Activated T-cell treated with anti-CD3 and anti-CD28 coated beads, Interleukin-2, amount 50 U/mL, for 72 hours (primary cell): ENCODE results near the gene OSBPL2. TPM values are rescaled to one million over a fixed set of nuclear protein-coding genes. Genes with fewer than 3 reads are reported as not detected.

Experiments
- ATAC-seq, 2 donors: fragments of 150-1000 bp; cut with Tn5 transposase; replicated peaks in 1 of 2; 2 replicates each; pipeline ENCODE4 v1.10.0; 2021; ENCODE audit warnings: moderate library complexity in 2 of 2, mild to moderate bottlenecking in 1 of 2
- DNase-seq, 2 donors: peaks; one replicate each; pipeline ENCODE4 v3.0.0; 2021 to 2022; ENCODE audit warnings: mixed read lengths in 1 of 2
- H3K27ac Mint-ChIP-seq: one replicate; pipeline ENCODE4 v1.8.0; 2022; ENCODE audit warnings: mild to moderate bottlenecking, moderate library complexity, mixed read lengths
- H3K27me3 Mint-ChIP-seq: one replicate; pipeline ENCODE4 v1.8.0; 2022; ENCODE audit warnings: low read depth, mixed read lengths
- H3K36me3 Mint-ChIP-seq, 2 donors: one replicate each; pipeline ENCODE4 v1.8.0; 2022; ENCODE audit warnings: mixed read lengths in 2 of 2, mild to moderate bottlenecking in 1 of 2; ENCODE audit not compliant: insufficient read depth in 2 of 2
- H3K4me1 Mint-ChIP-seq: one replicate; pipeline ENCODE4 v1.8.0; 2022; ENCODE audit warnings: low read depth, mixed read lengths
- H3K4me3 Mint-ChIP-seq, 2 donors: one replicate each; pipeline ENCODE4 v1.8.0; 2022; ENCODE audit warnings: mild to moderate bottlenecking in 2 of 2, mixed read lengths in 2 of 2, moderate library complexity in 2 of 2
- H3K9me3 Mint-ChIP-seq, 2 donors: one replicate each; pipeline ENCODE4 v1.8.0; 2022; ENCODE audit warnings: mixed read lengths in 2 of 2
- total RNA-seq, 2 donors: library from RNA; stranded (reverse); gene quantifications; one replicate each; pipeline ENCODE4 v1.2.3, GENCODE V29; 2022

Gene OSBPL2
- 10 to 100 TPM; 40.6 to 44.2 TPM for total RNA-seq

- H3K27me3 Mint-ChIP-seq = no peaks in the 10 kb centered on the region
- DNase-seq (peak; percentile 100), ATAC-seq (peak; percentile 98)
- H3K4me3 Mint-ChIP-seq = peak within 1 kb of the TSS; percentile 87 to 88
- no peaks in the 10 kb centered on the region for H3K36me3 Mint-ChIP-seq
- H3K27ac Mint-ChIP-seq = peak within 1 kb of the TSS; percentile 81
- H3K4me1 Mint-ChIP-seq = peaks cover 28% of the 10 kb centered on the region
- H3K9me3 Mint-ChIP-seq = no peaks in the 10 kb centered on the region
Observed at GRCh38 chr20:62237801-62238568, at the start of gene OSBPL2. OSBPL2 (plus strand) TSS chr20:62238521; CDS start chr20:62256185, 17,664 bp downstream.

GRCh38 chr20:62190639-62191411 is 47.5 kb upstream of the OSBPL2 start:
- Mint-ChIP-seq H3K4me1 (peaks cover 15% of the 10 kb centered on the region), H3K36me3 (peaks cover 0 to 12% of the 10 kb centered on the region in 2 donors), H3K27ac (no peak overlapping the region), H3K27me3 (no peaks in the 10 kb centered on the region), H3K4me3 (no peak overlapping the region), H3K9me3 (no peaks in the 10 kb centered on the region)
- DNase-seq (no peak), ATAC-seq (no peak)

- no peaks in the 10 kb centered on the region for H3K9me3 Mint-ChIP-seq
- no peaks in the 10 kb centered on the region for H3K27me3 Mint-ChIP-seq
- peaks cover 10% of the 10 kb centered on the region for H3K4me1 Mint-ChIP-seq
- H3K36me3 Mint-ChIP-seq = peaks cover 0 to 12% of the 10 kb centered on the region in 2 donors
- no peak overlapping the region for H3K4me3 Mint-ChIP-seq
- no peak overlapping the region for H3K27ac Mint-ChIP-seq
- no peak for DNase-seq
- ATAC-seq = no peak
Observed at GRCh38 chr20:62191781-62192559, 46.4 kb upstream of the OSBPL2 start.

- H3K4me3 Mint-ChIP-seq = no peak overlapping the region
- ATAC-seq (no peak), DNase-seq (no peak)
- H3K36me3 Mint-ChIP-seq = peaks cover 0 to 12% of the 10 kb centered on the region in 2 donors
- no peak overlapping the region for H3K27ac Mint-ChIP-seq
- H3K27me3 Mint-ChIP-seq = no peaks in the 10 kb centered on the region
- peaks cover 3% of the 10 kb centered on the region for H3K4me1 Mint-ChIP-seq
- H3K9me3 Mint-ChIP-seq = no peaks in the 10 kb centered on the region
Observed at GRCh38 chr20:62192635-62193034, 45.7 kb upstream of the OSBPL2 start.

GRCh38 chr20:62193079-62194025 is 45.0 kb upstream of the OSBPL2 start:
- no peak for ATAC-seq
- Mint-ChIP-seq H3K9me3 (no peaks in the 10 kb centered on the region), H3K4me1 (no peaks in the 10 kb centered on the region), H3K27me3 (no peaks in the 10 kb centered on the region), H3K27ac (no peak overlapping the region), H3K36me3 (peaks cover 0 to 12% of the 10 kb centered on the region in 2 donors), H3K4me3 (no peak overlapping the region)
- DNase-seq = no peak

GRCh38 chr20:62195075-62195405 is 43.3 kb upstream of the OSBPL2 start:
- no peak overlapping the region for H3K4me3 Mint-ChIP-seq
- no peaks in the 10 kb centered on the region for H3K4me1 Mint-ChIP-seq
- H3K27me3 Mint-ChIP-seq = no peaks in the 10 kb centered on the region
- no peak overlapping the region for H3K27ac Mint-ChIP-seq
- no peaks in the 10 kb centered on the region for H3K9me3 Mint-ChIP-seq
- peaks cover 3 to 18% of the 10 kb centered on the region in 2 donors for H3K36me3 Mint-ChIP-seq
- DNase-seq (no peak), ATAC-seq (no peak)

- ATAC-seq = no peak
- no peak overlapping the region for H3K27ac Mint-ChIP-seq
- no peak overlapping the region for H3K4me3 Mint-ChIP-seq
- H3K9me3 Mint-ChIP-seq = no peaks in the 10 kb centered on the region
- H3K36me3 Mint-ChIP-seq = peaks cover 3 to 20% of the 10 kb centered on the region in 2 donors
- DNase-seq = no peak
- no peaks in the 10 kb centered on the region for H3K27me3 Mint-ChIP-seq
- no peaks in the 10 kb centered on the region for H3K4me1 Mint-ChIP-seq
Observed at GRCh38 chr20:62195736-62196135, 42.6 kb upstream of the OSBPL2 start.

GRCh38 chr20:62196286-62196685 is 42.0 kb upstream of the OSBPL2 start:
- no peak overlapping the region for H3K27ac Mint-ChIP-seq
- no peak overlapping the region for H3K4me3 Mint-ChIP-seq
- H3K4me1 Mint-ChIP-seq = no peaks in the 10 kb centered on the region
- peaks cover 3 to 20% of the 10 kb centered on the region in 2 donors for H3K36me3 Mint-ChIP-seq
- H3K9me3 Mint-ChIP-seq = no peaks in the 10 kb centered on the region
- no peaks in the 10 kb centered on the region for H3K27me3 Mint-ChIP-seq
- DNase-seq (no peak), ATAC-seq (no peak)

- Mint-ChIP-seq H3K9me3 (no peaks in the 10 kb centered on the region), H3K27me3 (no peaks in the 10 kb centered on the region), H3K4me3 (no peak overlapping the region), H3K4me1 (no peaks in the 10 kb centered on the region), H3K36me3 (peaks cover 3 to 20% of the 10 kb centered on the region in 2 donors), H3K27ac (no peak overlapping the region)
- DNase-seq (no peak), ATAC-seq (no peak)
Observed at GRCh38 chr20:62197311-62197710, 41.0 kb upstream of the OSBPL2 start.

- H3K27me3 Mint-ChIP-seq = no peaks in the 10 kb centered on the region
- H3K4me3 Mint-ChIP-seq = no peak overlapping the region
- peaks cover 3 to 20% of the 10 kb centered on the region in 2 donors for H3K36me3 Mint-ChIP-seq
- no peaks in the 10 kb centered on the region for H3K4me1 Mint-ChIP-seq
- no peaks in the 10 kb centered on the region for H3K9me3 Mint-ChIP-seq
- DNase-seq (no peak), ATAC-seq (no peak)
- H3K27ac Mint-ChIP-seq = no peak overlapping the region
Observed at GRCh38 chr20:62197801-62198200, 40.5 kb upstream of the OSBPL2 start.

GRCh38 chr20:62198496-62198895 is 39.8 kb upstream of the OSBPL2 start:
- Mint-ChIP-seq H3K27ac (no peak overlapping the region), H3K4me1 (no peaks in the 10 kb centered on the region), H3K9me3 (no peaks in the 10 kb centered on the region), H3K4me3 (no peak overlapping the region), H3K36me3 (peaks cover 3 to 20% of the 10 kb centered on the region in 2 donors), H3K27me3 (no peaks in the 10 kb centered on the region)
- no peak for DNase-seq
- no peak for ATAC-seq

GRCh38 chr20:62198931-62199330 is 39.4 kb upstream of the OSBPL2 start:
- Mint-ChIP-seq H3K27ac (no peak overlapping the region), H3K9me3 (no peaks in the 10 kb centered on the region)

More at GRCh38 chr20:62198931-62199330, 39.4 kb upstream of the OSBPL2 start:
- no peak for ATAC-seq
- H3K27me3 Mint-ChIP-seq = no peaks in the 10 kb centered on the region
- H3K4me3 Mint-ChIP-seq = no peak overlapping the region
- H3K36me3 Mint-ChIP-seq = peaks cover 3 to 20% of the 10 kb centered on the region in 2 donors
- DNase-seq = no peak
- no peaks in the 10 kb centered on the region for H3K4me1 Mint-ChIP-seq
